NCI-H2107 (cell line): ENCODE results near the gene SFXN5.
"Not testable (repeated sequence)": the region's sequence is repeated elsewhere in the genome, so short reads cannot be mapped to it uniquely, and the experiment has no call there.

ENCODE experiments used
- DNase-seq: peaks from one replicate; lab custom pipeline; 2025; lab: John Stamatoyannopoulos, UW

Gene SFXN5

DNA sequence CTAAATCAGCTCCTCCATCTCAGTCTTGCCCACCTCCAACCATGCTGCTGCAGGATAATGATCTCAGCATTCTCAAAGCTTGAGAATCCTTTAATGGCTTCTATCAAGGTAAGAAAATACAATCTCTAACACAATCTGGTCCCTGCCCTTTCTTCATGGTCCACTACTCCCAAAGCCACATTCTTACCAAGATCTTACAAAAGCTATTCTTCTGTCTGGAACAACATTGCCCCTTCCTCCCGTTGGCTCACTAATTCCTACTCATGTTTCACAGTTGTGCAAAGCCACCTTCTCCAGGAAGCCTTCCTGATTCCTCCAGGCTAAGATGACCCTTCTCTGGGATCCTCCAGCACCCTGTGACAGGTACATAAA, 5.9 kb upstream of the SFXN5 start:
- DNase-seq, result no peak

DNA sequence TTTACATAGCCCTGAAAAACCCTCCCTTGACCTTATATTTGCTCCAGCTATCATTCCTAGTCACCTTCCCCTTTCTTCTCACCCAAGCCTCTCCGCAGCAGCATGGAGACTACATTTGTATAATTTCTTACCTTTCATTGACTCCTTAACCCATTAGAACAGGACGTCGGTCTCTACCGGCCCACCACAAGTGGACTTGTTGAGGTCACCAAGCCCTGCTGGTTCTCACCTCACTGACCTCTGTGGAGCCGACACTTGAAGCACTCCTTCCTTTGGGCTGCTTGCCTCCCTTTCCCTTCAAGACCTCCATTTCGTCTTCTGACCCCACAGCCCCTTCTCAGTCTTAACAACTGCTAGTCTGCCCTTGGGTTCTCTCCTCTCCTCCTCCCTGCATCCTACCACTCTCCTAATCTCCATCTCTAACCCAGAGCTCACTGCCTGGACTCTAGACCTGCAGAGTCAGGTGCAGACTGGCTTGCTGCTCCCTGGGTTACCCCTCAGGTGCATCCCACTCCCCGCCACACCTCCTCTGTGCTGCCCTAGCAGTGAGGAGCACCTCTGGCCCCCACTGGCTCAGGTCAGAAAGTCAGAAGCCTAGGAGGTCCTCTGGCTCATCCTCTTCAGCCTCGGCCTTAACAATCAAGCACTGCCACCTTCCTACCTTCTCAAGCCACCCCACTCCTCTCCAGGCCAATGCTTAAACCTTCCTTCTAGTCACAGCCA, 5.3 kb upstream of the SFXN5 start:
- DNase-seq, result no peak

GRCh38 chr2:73075477-73076373, 4.2 kb upstream of the SFXN5 start:
- no peak for DNase-seq

GRCh38 chr2:73074110-73075069, 2.9 kb upstream of the SFXN5 start:
- DNase-seq, result no peak

GRCh38 chr2:73072416-73072815, 904 bp upstream of the SFXN5 start:
- DNase-seq, result no peak

DNA sequence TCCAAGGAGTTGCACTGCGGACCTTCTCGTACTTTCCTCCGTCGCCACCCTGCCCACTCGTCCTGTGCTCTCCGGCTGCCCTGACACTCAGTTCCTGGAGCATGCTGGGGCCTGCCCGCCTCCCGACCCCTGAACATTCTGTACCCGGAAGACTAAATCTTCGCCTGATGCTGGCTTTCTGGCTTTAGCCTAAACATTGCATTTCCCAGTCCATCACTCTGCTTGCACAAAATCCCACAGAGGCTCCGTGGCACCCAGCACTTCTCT, 550 bp upstream of the SFXN5 start:
- DNase-seq, result no peak

- DNase-seq, result no peak
Observed at GRCh38 chr2:73070643-73071359, 711 bp downstream of the SFXN5 start.

- DNase-seq, result no peak
Observed at GRCh38 chr2:73069855-73070642, 1.5 kb downstream of the SFXN5 start.

- DNase-seq, result no peak
Observed at GRCh38 chr2:73069041-73069854, 2.3 kb downstream of the SFXN5 start.

- DNase-seq, result no peak
Observed at GRCh38 chr2:73068147-73068546, 3.4 kb downstream of the SFXN5 start.

- DNase-seq, result no peak
Observed at GRCh38 chr2:73067043-73067442, 4.5 kb downstream of the SFXN5 start.

- not testable (repeated sequence) for DNase-seq
Observed at GRCh38 chr2:73065070-73065469, 6.4 kb downstream of the SFXN5 start.

DNA sequence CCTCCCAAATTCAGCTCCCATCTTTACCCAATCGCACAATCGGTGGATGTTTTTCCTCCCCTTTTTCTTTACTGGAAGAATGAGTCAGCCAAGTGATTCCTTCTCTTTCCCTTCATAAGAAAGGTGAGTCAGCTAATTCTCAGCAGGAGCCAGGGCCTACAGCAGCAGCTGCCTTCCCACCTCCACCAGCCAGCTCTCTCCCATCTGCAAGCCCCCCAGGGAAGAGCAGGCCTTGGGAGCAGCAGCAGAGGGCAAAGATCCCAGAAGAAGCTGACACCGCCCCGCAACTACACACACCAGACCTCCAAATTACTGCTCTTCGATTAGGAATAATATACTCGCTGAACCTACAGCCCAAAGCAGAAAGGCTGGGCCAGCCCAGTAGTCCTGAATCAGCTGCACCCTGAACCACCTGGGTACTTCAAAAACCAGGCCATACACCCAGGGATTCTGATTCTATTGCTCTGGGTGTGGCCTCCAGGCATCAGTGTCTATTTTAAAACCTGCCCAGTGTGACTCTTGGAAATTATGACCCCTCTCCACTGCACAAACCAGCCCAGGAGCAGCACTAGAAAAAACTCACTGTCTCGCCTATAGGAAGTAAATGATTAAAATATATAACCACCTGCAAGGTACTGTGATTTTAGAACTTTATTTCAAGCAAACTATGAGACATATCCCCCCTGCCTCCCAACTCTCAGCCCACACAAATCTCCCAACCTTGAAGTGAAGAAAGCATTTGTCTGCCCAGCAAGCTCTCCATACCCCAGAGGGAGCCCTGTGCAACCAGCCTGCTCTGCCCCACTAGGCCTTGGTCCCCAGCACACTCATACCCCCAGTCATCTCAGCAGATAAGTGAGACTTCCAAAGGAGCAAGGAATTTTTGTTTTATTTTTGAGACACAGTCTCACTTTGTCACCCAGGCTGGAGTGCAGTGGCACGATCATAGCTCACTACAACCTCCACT, 7.3 kb downstream of the SFXN5 start:
- no peak for DNase-seq

DNA sequence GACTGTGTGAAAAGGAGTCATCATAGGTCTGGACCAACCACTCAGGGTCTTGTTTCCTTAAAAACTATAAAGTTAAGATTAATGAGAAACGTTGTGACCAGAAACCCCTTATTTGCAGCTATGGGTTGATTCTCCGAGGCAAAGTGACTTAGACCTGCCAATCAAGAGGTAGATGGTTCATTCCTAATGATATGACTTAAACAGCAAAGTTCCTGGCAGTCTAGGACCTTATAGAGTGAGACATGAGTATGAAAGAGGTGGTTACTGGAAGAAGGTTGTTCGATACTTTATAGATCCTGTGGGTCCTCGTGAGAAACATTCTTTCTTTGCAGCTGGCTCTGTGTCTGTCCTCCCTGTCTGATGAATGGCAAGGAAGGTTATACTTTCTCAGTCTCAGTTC, 8.0 kb downstream of the SFXN5 start:
- no peak for DNase-seq

DNA sequence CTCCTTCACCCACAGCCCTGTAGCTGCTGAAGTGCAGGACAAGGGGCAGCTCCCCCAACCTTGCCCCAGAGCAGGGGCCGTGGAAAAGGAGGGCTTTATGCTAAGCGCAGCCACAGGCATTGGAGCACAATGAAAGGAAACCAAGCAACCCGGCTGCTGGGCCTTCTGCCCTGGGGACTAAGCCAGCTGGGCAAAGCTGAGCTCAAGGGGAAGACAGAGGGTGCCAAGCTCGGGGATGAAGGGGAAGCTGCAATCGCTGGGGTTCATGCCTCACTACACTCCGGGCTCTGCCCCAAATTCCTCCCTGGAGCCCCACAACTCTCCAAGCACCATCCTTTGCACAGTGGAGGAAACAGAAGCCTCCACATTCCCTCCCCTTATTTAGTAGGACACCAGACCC, 12.4 kb downstream of the SFXN5 start:
- DNase-seq, result no peak

DNA sequence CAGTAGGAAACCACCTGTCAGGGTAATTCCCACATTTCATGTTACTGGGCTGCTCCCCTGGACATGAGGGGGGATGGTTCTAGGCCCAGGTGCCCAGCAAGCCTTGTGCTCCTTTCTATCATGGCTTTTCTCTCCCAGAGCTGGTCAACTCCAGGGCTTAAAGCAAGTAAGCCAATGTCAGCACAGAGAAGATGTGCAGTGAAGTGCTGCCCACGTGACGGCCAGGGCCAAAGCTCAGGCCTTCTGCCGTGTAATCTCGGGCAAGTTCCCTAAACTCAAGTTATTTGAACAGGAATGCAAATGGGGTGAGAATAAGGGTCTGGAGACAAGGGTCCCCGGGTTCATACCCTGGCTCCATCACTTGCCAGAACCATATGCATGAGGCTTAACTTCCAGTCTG, 16.5 kb downstream of the SFXN5 start:
- DNase-seq, result no peak

DNA sequence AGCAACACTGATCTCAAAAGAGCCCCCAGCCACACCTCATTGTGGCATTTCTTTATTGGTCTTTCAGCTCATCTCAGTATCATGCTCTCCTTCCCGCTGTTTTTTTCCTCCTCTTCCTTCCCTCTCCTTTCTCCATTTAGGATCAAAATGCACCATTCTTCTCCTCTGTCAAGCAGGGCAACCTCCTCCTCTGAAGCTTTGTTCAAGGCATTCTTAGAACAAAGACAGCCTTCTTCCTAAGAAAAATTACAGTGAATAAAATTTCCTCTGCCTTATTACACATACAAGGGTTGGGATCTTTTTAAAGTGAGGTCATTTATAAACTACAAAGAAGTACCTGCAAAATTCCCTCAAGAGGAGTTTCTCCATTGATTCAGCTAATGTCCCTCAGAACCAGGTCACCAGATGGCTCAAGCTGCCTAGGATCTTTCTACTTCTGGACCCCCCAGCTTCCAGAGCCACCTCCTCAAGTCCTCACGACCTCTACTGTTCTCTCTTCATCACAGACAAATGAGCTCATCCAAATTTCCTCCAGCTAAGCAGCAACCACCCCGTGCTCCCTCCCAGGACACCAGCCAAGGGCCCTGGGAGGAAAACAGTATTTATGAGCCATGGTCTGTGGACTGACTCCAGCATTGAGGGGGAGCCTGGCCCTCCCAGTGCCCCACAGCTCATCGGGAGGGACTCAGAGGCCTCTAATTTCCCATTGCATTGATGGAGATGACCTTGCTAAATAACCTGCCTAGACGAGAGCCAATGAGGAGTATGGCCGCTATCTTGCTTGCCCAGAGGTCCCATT, 18.0 kb downstream of the SFXN5 start:
- no peak for DNase-seq

- no peak for DNase-seq
Observed at GRCh38 chr2:73050121-73050545, 21.4 kb downstream of the SFXN5 start.
